GM10266 (cell line): ENCODE measurements around the gene TMEM151B.

Experiments used
- DNase-seq: peaks from one replicate; pipeline ENCODE4 v3.0.0; 2012; ENCODE audit errors: extremely low spot score
- TF ChIP-seq, protein P1 (sequence below): IDR thresholded peaks from 2 replicates; pipeline ENCODE4 v1.5.1; 2012; ENCODE audit warnings: mild to moderate bottlenecking, low read depth; ENCODE audit not compliant: control insufficient read depth, insufficient read depth; ENCODE audit errors: missing control alignments

Gene TMEM151B

DNA sequence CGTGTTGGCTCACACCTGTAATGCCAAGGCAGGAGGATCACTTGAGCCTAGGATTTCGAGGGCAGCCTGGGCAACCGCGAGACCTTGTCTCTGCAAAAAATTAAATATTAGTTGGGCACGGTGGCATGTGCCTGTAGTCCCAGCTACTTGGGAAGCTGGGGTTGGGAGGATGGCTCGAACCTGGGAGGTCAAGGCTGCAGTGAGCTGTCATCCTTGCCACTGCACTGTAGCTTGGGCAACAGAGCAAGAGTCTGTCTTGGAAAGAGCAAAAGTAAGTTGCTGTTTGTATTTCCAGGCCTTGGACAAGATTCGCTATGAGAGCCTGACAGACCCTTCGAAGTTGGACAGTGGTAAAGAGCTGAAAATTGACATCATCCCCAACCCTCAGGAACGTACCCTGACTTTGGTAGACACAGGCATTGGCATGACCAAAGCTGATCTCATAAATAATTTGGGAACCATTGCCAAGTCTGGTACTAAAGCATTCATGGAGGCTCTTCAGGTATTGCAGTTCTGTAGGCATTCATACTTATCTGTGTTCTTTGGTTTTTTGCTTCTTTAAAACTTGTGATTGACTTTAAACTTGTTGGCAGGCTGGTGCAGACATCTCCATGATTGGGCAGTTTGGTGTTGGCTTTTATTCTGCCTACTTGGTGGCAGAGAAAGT, 21.0 kb upstream of the TMEM151B start:
- DNase-seq: no peak
- TF ChIP-seq, protein P1, sequence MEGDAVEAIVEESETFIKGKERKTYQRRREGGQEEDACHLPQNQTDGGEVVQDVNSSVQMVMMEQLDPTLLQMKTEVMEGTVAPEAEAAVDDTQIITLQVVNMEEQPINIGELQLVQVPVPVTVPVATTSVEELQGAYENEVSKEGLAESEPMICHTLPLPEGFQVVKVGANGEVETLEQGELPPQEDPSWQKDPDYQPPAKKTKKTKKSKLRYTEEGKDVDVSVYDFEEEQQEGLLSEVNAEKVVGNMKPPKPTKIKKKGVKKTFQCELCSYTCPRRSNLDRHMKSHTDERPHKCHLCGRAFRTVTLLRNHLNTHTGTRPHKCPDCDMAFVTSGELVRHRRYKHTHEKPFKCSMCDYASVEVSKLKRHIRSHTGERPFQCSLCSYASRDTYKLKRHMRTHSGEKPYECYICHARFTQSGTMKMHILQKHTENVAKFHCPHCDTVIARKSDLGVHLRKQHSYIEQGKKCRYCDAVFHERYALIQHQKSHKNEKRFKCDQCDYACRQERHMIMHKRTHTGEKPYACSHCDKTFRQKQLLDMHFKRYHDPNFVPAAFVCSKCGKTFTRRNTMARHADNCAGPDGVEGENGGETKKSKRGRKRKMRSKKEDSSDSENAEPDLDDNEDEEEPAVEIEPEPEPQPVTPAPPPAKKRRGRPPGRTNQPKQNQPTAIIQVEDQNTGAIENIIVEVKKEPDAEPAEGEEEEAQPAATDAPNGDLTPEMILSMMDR: no peak

DNA sequence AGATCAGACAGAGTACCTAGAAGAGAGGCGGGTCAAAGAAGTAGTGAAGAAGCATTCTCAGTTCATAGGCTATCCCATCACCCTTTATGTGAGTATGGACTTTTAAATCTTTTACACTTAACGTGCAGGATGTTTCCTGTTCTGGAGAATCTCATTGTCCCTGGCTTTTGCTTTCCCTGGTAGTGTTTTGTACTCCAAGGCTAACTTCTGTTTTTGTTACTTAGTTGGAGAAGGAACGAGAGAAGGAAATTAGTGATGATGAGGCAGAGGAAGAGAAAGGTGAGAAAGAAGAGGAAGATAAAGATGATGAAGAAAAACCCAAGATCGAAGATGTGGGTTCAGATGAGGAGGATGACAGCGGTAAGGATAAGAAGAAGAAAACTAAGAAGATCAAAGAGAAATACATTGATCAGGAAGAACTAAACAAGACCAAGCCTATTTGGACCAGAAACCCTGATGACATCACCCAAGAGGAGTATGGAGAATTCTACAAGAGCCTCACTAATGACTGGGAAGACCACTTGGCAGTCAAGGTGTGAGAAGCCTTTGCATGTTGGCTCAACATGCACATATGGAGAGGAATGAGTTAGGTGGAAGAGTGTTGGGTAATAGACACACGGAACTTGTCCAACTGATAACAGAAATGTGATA, 20.1 kb upstream of the TMEM151B start:
- TF ChIP-seq, protein P1: no peak
- DNase-seq: no peak

DNA sequence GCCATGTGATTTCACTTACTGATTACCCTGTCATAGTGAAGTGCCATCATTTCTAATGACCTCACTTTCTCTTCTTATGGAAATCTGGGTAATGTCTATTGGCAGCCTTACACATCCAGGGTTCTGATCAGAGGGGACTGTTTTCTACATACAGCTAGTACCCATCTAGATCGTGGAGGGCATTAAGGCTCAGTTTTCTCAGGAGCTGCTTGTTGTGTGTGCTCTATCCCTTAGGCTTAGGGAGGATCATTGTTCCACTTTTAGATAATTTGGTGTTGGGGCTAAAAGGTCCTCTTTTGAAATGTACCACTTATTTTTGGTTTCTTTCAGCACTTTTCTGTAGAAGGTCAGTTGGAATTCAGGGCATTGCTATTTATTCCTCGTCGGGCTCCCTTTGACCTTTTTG, 19.5 kb upstream of the TMEM151B start:
- TF ChIP-seq, protein P1: no peak
- DNase-seq: no peak

DNA sequence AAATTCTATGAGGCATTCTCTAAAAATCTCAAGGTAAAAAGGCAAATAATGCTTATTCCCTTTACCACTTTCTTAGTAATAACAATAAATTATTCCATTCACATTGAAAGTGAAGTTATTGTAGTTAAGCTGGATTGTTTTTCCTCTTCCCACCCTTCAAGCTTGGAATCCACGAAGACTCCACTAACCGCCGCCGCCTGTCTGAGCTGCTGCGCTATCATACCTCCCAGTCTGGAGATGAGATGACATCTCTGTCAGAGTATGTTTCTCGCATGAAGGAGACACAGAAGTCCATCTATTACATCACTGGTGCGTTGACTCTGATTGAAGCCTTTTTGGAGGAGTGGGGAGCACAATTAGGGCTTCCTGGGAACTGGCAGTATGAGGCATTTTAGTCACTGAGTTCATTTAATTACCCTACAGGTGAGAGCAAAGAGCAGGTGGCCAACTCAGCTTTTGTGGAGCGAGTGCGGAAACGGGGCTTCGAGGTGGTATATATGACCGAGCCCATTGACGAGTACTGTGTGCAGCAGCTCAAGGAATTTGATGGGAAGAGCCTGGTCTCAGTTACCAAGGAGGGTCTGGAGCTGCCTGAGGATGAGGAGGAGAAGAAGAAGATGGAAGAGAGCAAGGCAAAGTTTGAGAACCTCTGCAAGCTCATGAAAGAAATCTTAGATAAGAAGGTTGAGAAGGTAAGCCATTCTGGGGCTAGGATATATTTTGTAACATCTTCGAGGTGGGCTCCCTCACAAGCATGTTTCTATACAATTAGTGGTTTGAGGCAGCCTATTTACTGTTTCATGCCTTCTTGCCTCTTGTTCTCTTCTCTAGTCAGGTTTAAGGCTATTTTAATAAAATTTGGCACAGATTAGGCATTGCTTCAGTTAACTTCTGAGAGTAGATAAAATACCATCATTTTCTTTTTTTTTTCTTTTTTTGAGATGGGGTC, 18.4 kb upstream of the TMEM151B start:
- no peak for DNase-seq

DNA sequence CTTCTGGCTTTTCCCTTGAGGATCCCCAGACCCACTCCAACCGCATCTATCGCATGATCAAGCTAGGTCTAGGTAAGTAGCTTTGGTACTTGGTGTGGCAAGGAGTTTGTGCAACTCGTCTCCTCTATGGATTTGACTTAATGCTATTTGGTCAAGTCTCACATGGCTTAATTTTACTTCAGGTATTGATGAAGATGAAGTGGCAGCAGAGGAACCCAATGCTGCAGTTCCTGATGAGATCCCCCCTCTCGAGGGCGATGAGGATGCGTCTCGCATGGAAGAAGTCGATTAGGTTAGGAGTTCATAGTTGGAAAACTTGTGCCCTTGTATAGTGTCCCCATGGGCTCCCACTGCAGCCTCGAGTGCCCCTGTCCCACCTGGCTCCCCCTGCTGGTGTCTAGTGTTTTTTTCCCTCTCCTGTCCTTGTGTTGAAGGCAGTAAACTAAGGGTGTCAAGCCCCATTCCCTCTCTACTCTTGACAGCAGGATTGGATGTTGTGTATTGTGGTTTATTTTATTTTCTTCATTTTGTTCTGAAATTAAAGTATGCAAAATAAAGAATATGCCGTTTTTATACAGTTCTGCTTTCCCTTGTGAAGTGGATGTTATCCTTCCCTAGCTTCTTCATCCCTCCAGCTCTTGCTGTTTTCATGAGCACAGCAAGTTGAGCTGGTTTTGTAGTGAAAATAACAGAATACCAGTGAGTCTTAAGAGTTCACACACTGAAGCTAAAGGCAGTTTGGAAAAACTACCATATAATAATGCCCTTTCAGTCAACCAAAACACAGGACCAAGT, 16.7 kb upstream of the TMEM151B start:
- no peak for DNase-seq
- TF ChIP-seq, protein P1: peak; percentile 64

More for the DNA sequence above, 18.4 kb upstream of the TMEM151B start:
- TF ChIP-seq, protein P1: no peak

DNA sequence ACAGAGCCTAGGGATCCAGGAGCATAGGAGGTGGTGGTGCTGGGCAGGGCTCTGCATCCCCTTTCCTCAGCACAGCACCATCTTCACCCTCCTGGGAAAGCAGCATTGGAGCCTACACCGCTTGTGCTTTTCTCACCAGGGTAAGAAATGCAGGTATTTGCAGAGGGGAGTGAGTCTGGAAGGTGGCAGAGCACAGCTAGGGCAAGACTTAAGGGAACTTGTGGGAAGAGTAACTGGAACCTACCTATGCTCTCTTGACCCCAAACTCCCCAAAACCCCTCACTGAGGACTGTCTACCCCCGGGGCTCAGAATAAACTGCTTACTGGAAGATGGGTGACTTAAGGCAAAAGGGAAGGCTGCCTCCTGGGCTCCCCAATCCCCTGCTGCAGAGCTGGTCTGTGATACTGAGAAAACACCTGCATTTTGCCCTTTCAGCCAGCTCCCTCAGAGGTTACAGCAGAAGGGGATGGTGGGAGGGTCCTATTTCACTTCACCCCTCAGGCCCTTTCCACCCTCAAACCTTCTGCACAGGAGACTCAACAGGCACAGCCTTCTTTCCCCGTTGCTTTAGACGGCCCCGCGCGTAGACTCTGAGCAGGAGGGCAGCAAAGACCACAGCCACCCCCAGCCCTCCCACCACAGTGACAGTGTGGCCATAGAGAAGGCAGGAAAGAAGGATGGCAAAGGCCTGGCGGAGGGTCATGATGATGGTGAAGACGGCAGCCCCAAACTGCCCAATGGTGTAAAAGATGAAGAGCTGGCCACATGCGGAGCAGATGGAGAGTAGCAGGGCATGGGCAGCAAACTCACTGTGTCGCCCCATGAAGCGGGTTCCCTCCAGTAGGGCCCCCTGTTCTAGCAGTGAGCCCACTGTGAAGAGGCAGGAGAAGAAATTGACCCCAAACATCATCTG, 15.8 kb upstream of the TMEM151B start:
- TF ChIP-seq, protein P1: no peak
- no peak for DNase-seq
